HG03575 (cell line): ENCODE results near the gene PI16.
"Not testable (repeated sequence)": the region's sequence is repeated elsewhere in the genome, so short reads cannot be mapped to it uniquely, and the experiment has no call there.

Source experiments
- ATAC-seq: cut with Tn5 transposase; IDR thresholded peaks from one replicate; pipeline ENCODE4 v1.9.1; 2021; ENCODE audit not compliant: unreplicated experiment, insufficient number of reproducible peaks, low FRiP score; ENCODE audit errors: extremely low read depth

Gene PI16

DNA sequence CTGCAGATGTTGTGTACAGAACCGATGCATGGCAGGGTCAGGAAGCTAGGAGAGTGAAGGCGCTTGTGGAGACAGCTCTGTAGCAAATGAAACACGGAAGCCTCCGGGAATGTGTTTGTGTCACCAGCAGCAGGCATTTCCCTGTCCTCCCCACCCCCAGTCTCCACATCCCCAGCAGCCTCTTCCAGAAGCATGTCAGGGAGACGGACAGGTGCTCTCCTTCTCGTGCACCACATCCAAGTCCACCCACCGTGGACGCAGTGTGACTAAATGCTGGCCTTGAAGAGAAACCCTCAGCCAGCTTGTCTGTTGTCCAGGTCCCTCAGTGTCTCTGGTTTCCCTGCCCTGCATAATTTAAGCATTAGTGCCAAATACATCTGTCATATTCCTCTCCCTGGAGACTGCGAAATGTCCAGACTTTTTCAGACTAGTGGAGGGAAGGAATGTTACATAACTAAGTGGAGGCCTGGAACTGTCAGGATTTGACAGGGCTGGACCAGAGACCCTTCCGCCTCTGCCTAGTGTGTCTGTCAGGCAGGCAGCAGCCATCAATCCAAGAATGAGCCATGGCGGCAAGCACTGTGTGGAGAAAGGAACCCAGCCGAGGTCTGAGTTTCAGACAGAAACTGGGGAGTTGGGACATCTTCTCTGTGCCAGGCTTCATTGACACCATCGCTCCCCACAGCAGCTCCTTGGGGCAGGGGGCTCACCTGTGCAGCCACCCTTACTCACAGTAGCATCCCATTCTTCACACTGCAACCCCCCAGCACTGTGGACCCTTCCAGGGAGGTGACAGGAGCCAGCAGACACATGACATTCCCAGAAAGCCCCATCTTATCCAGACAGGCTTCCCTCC lies 26.6 kb upstream of the PI16 start:
- ATAC-seq, result no peak

DNA sequence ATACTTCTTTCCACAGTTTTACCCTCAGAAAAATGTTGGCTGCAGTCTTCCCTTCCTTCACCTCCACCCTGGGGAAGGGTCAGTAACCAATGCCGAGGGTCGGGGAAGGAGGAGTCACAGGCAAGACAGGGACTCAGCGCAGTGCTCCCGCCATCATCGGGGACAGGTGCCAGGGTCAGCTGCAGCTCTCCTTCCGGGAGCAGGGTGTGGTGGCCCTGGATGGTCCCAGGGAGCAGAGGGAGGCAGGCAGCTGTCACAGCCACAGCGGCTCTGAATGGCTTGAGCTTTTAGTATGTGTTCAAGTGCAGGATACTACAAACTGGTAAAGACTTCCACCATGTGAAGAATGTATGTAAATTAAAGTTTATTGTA lies 26.0 kb upstream of the PI16 start:
- ATAC-seq, result no peak

DNA sequence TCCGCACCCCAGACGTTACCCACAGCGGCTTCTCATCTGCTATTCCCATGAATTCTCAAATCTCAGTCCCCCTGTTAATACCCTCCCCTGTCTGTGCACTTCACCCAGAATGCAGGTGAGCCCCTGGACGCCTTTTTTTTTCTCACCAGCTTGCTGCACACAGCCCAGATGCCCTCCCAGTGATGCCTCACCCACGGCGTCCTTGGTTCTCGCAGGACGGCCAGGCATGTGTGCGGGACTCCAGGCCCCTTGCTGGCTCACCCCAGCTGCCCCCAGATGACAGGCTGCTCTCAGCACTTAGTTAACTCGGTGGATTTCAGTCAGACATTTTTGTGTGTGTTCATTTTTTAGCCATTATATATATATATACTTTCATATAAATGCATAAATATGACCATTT lies 25.4 kb upstream of the PI16 start:
- ATAC-seq, result no peak

DNA sequence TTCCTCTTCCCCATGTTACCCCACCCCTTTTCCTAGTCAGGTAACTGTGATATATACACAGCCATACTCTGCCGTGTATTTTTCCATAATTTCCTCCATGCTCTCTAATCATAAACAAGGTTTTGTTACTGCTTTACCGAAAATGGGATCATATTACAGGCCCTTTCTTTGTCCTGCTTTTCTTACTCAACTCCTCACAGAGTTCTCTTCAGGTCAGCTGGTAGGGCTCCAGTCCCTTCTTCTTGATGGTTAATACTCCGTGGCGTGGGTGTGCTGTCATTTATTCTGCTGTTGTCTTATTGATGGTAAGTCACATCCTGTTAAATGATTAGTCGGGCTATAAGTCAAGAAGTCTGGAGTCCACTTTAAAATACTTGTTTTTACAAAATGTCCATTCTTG lies 24.9 kb upstream of the PI16 start:
- ATAC-seq, result no peak

DNA sequence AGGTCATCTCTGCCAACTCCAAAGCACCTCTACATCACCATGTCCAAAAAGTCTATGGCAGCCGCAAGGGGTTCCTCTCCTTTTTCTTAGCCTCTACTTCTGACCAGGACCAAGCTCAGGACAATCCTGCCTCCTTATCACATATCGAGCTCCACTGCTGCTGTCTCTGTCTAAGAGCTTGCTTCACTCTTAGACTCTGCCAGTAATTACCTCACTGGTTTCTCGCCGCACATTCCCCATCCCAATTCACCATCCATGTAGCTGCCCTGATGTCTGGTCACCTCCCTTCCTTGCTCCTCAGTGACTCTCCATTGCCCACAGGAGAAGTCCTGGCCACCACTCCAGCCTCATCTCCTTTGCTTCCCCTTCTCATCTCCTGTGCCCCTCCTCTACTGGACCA lies 24.1 kb upstream of the PI16 start:
- ATAC-seq, result no peak

DNA sequence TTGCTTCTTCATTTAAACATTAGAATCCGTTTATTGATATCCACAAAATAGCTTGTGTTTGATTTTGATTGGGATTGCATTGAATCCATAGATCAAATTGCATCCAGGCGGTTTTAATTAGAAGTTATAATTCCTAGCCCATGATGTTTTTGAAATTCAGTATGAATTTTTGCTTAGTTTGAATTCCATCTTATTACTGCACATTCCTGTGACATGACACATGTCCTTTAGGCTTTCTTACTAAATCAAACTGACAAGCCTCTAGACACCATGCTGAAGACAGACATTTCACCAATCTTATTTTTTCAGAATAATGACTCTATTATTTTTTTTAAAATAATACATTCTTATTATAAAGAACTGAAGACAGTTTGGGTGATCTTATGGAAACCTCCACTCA lies 21.4 kb upstream of the PI16 start:
- no peak for ATAC-seq

DNA sequence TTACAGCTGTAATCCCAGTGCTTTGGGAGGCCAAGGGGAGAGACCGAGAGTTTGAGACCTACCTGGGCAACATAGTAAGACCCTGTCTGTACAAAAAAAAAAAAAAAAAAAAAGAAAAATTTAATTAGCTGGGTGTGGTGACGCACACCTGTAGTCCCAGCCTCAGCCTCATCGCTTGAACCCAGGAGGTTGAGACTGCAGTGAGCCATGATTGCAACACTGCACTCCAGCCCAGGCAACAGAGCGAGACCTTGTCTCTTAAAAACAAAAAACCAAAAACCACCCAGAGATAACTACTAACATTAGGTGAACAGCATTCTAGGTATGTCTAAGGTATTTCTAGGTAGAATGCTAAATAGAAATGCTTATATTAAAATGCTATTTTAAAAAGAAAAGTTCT lies 21.0 kb upstream of the PI16 start:
- no peak for ATAC-seq

DNA sequence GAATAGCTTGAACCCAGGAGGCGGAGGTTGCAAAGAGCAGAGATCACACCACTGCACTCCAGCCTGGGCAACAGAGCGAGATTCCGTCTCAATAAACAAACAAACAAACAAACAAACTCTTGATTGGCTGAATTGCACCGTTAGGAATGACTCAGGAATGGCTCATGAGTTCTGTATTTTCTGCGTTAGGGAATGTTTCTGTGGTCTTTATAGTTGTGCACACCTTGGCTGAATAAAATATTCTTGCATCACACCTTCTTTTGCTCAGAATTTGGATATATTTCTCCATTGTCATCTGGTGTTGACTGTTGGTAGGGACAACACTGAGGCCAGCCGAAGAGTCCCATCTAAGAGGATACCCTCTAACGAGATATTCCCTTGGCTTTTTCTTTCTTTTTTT lies 19.6 kb upstream of the PI16 start:
- ATAC-seq, result no peak

DNA sequence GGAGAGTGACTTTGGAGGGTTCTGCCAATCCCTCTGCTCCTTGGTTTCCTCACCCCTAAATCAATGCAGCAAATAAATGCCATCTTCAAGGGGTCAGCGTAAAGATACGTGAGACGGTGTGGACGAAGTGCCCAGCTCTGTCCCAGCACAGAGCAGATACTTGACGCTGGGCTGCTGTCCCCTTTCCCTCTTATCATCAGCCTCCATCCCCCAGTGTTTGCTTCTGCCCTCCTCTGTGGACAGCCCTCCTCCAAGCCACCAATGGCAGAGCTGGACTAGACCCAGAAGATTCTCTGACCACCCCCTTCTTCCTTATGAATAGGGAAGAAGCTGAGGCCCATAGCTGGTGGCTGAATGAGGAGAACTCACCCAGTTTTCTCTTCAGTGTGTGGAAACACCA lies 17.7 kb upstream of the PI16 start:
- no peak for ATAC-seq

DNA sequence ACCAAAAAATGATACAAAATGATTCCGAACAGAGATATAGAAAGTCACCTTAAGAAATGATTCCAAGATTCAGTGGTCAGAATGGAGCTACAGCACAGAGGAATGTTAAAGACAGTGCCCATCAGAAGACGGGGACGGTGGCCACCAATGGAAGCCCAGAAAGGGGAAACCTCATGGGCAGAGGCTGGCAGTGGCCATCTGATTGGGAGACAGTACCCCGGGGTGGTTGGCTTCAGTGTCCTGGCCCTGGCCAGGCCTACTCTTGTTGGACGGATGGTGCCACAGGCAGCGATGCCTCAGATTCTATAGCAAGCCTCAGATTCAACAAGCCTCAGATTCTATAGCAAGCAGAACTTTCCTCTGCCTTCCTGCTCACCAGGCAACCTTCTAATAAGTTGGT lies 16.6 kb upstream of the PI16 start:
- ATAC-seq, result no peak

DNA sequence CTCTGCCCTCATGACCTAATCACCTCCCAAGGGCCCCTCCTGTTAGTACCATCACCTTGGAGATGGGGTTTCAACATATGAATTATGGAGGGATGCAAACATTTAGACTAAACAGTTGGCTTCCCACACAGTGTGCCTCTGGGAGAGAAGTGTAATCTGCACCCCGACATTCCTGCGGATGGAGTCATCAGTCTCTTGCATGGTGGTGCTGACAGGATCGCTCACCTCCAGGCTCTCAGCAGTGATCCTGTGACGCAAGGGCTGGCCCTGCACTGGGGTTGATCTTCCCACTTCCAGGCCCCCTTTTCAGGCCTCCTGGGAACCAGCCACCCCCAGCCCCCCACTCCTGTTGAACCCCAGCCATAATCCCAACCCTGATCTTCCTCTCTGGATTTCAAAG lies 16.0 kb upstream of the PI16 start:
- ATAC-seq, result no peak

DNA sequence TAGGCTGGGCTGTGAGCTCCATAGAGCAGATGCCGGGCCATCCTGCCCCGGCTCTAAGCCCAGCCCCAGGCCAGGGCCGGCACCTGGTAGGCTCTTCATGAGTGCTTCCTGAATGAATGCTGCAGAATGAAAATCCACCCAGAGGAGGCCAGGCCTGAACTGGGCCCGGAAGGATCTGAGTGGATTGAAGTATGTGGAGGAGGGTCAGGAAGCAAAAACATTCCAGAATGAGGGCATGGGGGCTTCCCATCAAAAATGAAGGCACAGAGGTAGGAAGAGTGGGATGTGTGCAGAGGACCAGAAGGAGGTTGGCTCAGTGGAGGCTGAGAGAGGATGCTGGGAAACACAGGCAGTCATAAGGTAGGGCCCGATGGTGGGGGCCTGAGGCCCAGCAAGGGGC lies 15.5 kb upstream of the PI16 start:
- ATAC-seq, result not testable (repeated sequence)

DNA sequence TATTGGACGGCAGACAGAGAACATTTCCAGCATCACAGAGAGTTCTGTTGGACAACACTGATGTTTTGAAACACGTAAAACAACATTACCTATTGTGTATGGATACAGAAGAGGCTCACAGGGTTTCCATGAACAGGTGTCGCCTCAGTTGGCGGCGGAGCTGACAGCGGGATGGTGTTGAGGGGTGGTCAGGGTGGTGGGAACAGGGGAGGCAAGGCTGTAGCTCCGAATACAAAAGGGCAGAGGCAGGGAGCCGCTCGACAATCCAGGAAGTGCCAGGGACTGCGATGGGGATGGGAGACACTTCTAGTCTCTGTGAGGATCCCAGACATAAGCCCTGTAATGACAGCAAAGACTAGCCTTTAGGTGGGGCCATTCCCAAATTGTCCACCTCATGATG lies 14.5 kb upstream of the PI16 start:
- no peak for ATAC-seq

DNA sequence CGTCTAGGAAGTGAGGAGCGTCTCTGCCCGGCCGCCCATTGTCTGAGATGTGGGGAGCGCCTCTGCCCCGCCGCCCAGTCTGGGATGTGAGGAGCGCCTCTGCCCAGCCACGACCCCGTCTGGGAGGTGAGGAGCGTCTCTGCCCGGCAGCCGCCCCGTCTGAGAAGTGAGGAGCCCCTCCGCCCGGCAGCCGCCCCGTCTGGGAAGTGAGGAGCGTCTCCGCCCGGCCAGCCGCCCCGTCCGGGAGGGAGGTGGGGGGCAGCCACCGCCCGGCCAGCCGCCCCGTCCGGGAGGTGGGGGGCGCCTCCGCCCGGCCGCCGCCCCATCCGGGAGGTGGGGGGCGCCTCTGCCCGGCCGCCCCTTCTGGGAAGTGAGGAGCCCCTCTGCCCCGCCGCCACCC lies 13.0 kb upstream of the PI16 start:
- ATAC-seq, result not testable (repeated sequence)

DNA sequence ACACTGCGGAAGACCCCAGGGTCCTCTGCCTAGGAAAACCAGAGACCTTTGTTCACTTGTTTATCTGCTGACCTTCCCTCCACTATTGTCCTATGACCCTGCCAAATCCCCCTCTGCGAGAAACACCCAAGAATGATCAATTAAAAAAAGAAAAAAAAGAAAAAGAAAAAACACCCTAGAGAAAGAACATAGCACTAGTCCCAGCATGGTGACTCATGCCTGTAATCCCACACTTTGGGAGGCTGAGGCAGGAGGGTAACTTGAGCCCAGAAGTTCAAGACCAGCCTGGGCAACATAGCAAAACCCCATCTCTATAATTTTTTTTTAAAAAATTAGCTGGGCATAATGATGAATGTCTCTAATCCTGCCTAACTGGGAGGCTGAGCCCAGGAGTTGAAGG lies 12.2 kb upstream of the PI16 start:
- not testable (repeated sequence) for ATAC-seq

DNA sequence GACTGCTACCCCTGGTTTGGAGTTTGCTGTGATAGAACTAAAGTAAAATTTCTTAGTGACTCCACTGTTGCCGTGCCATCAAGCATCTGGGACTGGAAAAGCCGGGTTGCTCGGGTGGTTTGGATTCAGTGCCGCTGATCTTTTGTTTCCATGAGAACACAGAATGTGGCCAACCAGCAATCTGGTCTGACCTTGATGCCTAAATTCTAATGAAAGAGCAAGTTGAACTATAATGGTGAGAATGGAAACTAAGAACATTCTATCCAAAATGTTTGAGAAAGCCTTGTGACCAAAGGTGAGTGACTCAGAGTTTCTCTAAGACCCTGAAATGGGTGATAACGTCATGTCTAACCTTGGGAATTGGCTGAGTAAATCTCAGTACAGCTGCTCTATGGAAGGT lies 9.9 kb upstream of the PI16 start:
- ATAC-seq, result no peak

DNA sequence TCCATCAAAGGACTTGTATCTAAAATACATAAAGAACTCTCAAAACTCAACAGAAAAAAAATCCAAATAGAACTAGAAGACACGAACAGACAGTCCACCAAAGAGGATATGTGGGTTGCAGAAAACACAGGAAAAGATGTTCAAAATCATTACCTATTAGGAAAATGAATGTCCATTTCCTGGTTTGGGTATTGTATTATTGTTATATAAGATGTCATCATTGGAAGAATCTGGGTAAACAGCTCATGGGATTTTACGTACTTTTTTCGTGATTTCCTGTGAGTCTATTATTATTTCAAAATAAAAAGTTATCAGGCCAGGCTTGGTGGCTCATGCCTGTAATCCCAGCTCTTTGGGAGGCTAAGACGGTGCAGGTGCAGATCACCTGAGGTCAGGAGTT lies 9.2 kb upstream of the PI16 start:
- ATAC-seq, result no peak

DNA sequence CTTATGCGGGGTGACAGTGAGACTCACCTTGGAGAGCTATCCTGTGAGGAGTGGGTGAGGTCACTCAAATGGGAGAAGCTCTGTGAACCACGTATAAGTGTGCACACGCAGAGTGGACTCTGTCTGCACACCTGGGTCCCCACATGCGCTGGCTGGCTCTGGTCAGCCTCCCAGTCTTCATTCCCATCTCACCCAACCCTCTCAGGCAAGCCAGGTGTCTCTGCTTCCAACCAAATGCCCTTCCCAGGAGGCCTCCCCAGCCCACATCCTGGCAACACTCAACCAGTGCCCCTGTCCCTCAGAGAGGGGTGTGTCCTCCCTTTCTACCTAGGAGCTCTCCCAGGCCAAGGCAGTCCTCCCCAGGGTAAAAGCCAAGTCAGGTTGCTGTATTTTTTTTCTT lies 8.0 kb upstream of the PI16 start:
- no peak for ATAC-seq

DNA sequence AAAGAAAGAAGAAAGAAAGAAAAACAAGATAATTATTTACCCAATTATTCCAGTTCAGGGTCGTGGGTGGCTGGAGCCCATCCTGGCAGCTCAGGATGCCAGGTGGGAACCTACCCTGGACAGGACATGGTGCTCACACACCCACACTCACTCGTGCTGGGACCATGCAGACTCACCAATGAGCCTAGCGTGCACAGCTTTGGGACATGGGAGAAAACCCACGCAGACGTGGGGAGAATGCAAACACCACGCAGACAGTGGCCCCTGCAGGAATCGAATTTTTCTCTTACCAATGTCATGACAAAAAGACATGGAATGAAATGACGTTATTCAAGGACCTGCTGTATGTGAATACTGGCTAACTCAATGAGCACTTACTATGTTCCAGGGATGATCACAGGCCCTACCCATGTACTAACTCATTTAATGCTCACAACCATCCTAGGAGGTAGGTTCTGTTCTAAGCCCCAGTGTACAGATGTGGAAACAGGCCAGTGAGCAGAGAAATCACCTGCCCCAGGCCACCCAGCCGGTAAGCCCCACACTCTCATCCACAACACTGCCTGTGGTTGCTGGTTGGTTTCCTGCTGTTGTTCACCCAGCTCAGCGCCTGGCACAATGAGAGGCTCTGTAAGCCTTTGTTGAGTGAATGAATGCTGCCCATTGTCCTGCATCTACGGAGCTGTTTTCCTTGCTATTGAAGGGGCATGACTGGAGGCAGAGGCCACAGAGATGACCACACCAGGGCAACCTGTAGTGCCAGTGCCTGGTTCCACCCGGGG lies 6.8 kb upstream of the PI16 start:
- ATAC-seq, result no peak

DNA sequence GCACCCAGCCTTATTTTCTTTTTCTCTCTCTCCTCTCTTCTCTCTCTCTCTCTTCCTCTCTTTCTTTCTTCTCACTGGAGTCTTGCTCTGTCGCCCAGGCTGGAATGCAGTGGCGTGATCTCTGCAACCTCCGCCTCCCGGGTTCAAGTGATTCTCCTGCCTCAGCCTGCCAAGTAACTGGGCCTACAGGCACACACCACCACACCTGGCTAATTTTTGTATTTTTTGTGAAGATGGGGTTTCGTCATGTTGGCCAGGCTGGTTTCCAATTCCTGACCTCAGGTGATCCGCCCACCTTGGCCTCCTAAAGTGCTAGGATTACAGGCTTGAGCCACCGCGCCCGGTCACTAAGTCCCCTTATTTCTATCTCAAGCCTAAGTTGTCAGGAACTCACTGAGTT lies 5.5 kb upstream of the PI16 start:
- not testable (repeated sequence) for ATAC-seq

DNA sequence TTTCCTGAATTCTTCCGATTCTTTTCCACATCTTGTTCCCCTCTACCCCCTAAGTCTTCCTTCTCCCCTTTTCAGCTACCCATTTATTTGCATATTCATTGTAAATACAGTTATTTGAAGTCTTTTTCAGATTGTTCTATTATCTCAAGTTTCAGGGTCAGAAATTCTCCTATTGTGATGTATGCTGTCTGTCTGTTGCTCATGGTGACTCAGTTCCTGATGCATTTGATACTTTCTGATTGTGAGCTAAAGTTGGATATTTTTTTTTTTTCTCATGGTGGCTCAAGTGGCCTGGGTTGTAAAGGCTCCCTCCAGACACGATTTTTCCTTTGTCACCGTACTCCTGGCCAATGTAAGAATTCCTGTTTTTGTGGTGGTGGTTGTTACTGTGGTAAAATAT lies 4.9 kb upstream of the PI16 start:
- ATAC-seq, result no peak
